ENCODE data around the gene DUS1L.

Gene DUS1L

GRCh38 chr17:82030470-82031302 is 34.9 kb downstream of the DUS1L start:
- H3K4me3 ChIP-seq (ENCODE audit: low read length): peak overlapping the region; percentile 75

GRCh38 chr17:82029990-82030469 is 35.6 kb downstream of the DUS1L start:
- Histone ChIP-seq H3K4me1 (ENCODE audit: control insufficient read depth, insufficient read depth, low read length) (peaks cover 7% of the 10 kb centered on the region), H3K9ac (ENCODE audit: low read length) (peak overlapping the region; percentile 42), H3K27me3 (replicated peaks; ENCODE audit: control insufficient read depth, insufficient read depth, low read length) (no peaks in the 10 kb centered on the region), H3K4me3 (ENCODE audit: low read length) (peak overlapping the region; percentile 75), H3K36me3 (ENCODE audit: control insufficient read depth, insufficient read depth, low read length, severe bottlenecking) (no peaks in the 10 kb centered on the region), H3K9me3 (ENCODE audit: control insufficient read depth, low read length) (no peaks in the 10 kb centered on the region)
- DNase-seq (ENCODE audit: low read depth): no peak

More at GRCh38 chr17:82030470-82031302, 34.9 kb downstream of the DUS1L start:
- Histone ChIP-seq H3K4me1 (ENCODE audit: control insufficient read depth, insufficient read depth, low read length) (peaks cover 7% of the 10 kb centered on the region), H3K9ac (ENCODE audit: low read length) (peak overlapping the region; percentile 78), H3K27me3 (replicated peaks; ENCODE audit: control insufficient read depth, insufficient read depth, low read length) (no peaks in the 10 kb centered on the region), H3K36me3 (ENCODE audit: control insufficient read depth, insufficient read depth, low read length, severe bottlenecking) (no peaks in the 10 kb centered on the region), H3K9me3 (ENCODE audit: control insufficient read depth, low read length) (no peaks in the 10 kb centered on the region)
- peak; percentile 92 for DNase-seq (ENCODE audit: low read depth)

- no peak overlapping the region for H3K9ac ChIP-seq (ENCODE audit: low read length)
- H3K4me1 ChIP-seq (ENCODE audit: control insufficient read depth, insufficient read depth, low read length): peaks cover 7% of the 10 kb centered on the region
- no peak overlapping the region for H3K4me3 ChIP-seq (ENCODE audit: low read length)
Observed at GRCh38 chr17:82029391-82029790, 36.2 kb downstream of the DUS1L start.

GRCh38 chr17:82028966-82029365 is 36.6 kb downstream of the DUS1L start:
- no peaks in the 10 kb centered on the region for H3K9me3 ChIP-seq (ENCODE audit: control insufficient read depth, low read length)
- no peak overlapping the region for H3K9ac ChIP-seq (ENCODE audit: low read length)
- no peak for DNase-seq (ENCODE audit: low read depth)

More at GRCh38 chr17:82029391-82029790, 36.2 kb downstream of the DUS1L start:
- Histone ChIP-seq H3K9me3 (ENCODE audit: control insufficient read depth, low read length) (no peaks in the 10 kb centered on the region), H3K36me3 (ENCODE audit: control insufficient read depth, insufficient read depth, low read length, severe bottlenecking) (no peaks in the 10 kb centered on the region), H3K27me3 (replicated peaks; ENCODE audit: control insufficient read depth, insufficient read depth, low read length) (no peaks in the 10 kb centered on the region)
- no peak for DNase-seq (ENCODE audit: low read depth)

GRCh38 chr17:82028246-82028645 is 37.4 kb downstream of the DUS1L start:
- no peak for DNase-seq (ENCODE audit: low read depth)
- Histone ChIP-seq H3K9ac (ENCODE audit: low read length) (no peak overlapping the region), H3K4me3 (ENCODE audit: low read length) (no peak overlapping the region), H3K9me3 (ENCODE audit: control insufficient read depth, low read length) (no peaks in the 10 kb centered on the region), H3K27me3 (replicated peaks; ENCODE audit: control insufficient read depth, insufficient read depth, low read length) (no peaks in the 10 kb centered on the region), H3K36me3 (ENCODE audit: control insufficient read depth, insufficient read depth, low read length, severe bottlenecking) (no peaks in the 10 kb centered on the region), H3K4me1 (ENCODE audit: control insufficient read depth, insufficient read depth, low read length) (peaks cover 14% of the 10 kb centered on the region)

More at GRCh38 chr17:82028966-82029365, 36.6 kb downstream of the DUS1L start:
- Histone ChIP-seq H3K36me3 (ENCODE audit: control insufficient read depth, insufficient read depth, low read length, severe bottlenecking) (no peaks in the 10 kb centered on the region), H3K4me3 (ENCODE audit: low read length) (no peak overlapping the region), H3K4me1 (ENCODE audit: control insufficient read depth, insufficient read depth, low read length) (peaks cover 9% of the 10 kb centered on the region), H3K27me3 (replicated peaks; ENCODE audit: control insufficient read depth, insufficient read depth, low read length) (no peaks in the 10 kb centered on the region)

- Histone ChIP-seq H3K27me3 (replicated peaks; ENCODE audit: control insufficient read depth, insufficient read depth, low read length) (no peaks in the 10 kb centered on the region), H3K9ac (ENCODE audit: low read length) (no peak overlapping the region), H3K36me3 (ENCODE audit: control insufficient read depth, insufficient read depth, low read length, severe bottlenecking) (no peaks in the 10 kb centered on the region), H3K9me3 (ENCODE audit: control insufficient read depth, low read length) (no peaks in the 10 kb centered on the region), H3K4me3 (ENCODE audit: low read length) (no peak overlapping the region), H3K4me1 (ENCODE audit: control insufficient read depth, insufficient read depth, low read length) (peaks cover 25% of the 10 kb centered on the region)
- no peak for DNase-seq (ENCODE audit: low read depth)
Observed at GRCh38 chr17:82025401-82026107, 40.0 kb downstream of the DUS1L start.

GRCh38 chr17:82024859-82025258 is 40.7 kb downstream of the DUS1L start:
- H3K27me3 ChIP-seq (replicated peaks; ENCODE audit: control insufficient read depth, insufficient read depth, low read length): no peaks in the 10 kb centered on the region
- no peak overlapping the region for H3K9ac ChIP-seq (ENCODE audit: low read length)
- H3K36me3 ChIP-seq (ENCODE audit: control insufficient read depth, insufficient read depth, low read length, severe bottlenecking): no peaks in the 10 kb centered on the region
- H3K9me3 ChIP-seq (ENCODE audit: control insufficient read depth, low read length): no peaks in the 10 kb centered on the region
- no peak overlapping the region for H3K4me3 ChIP-seq (ENCODE audit: low read length)
- H3K4me1 ChIP-seq (ENCODE audit: control insufficient read depth, insufficient read depth, low read length): peaks cover 21% of the 10 kb centered on the region
- DNase-seq (ENCODE audit: low read depth): no peak

- H3K27me3 ChIP-seq (replicated peaks; ENCODE audit: control insufficient read depth, insufficient read depth, low read length): no peaks in the 10 kb centered on the region
- H3K9me3 ChIP-seq (ENCODE audit: control insufficient read depth, low read length): no peaks in the 10 kb centered on the region
- H3K36me3 ChIP-seq (ENCODE audit: control insufficient read depth, insufficient read depth, low read length, severe bottlenecking): no peaks in the 10 kb centered on the region
- no peak for DNase-seq (ENCODE audit: low read depth)
- H3K9ac ChIP-seq (ENCODE audit: low read length): peak overlapping the region; percentile 84
- peaks cover 18% of the 10 kb centered on the region for H3K4me1 ChIP-seq (ENCODE audit: control insufficient read depth, insufficient read depth, low read length)
- peak overlapping the region; percentile 84 for H3K4me3 ChIP-seq (ENCODE audit: low read length)
Observed at GRCh38 chr17:82023447-82024241, 42.0 kb downstream of the DUS1L start.

GRCh38 chr17:82022981-82023446 is 42.6 kb downstream of the DUS1L start, which contains the start of gene LRRC45:
Gene LRRC45 (plus strand): TSS chr17:82023305. CDS start chr17:82023644, 339 bp downstream.
- H3K9ac ChIP-seq (ENCODE audit: low read length): peak within 1 kb of the TSS; percentile 84
- H3K4me1 ChIP-seq (ENCODE audit: control insufficient read depth, insufficient read depth, low read length): peaks cover 18% of the 10 kb centered on the region
- no peaks in the 10 kb centered on the region for H3K9me3 ChIP-seq (ENCODE audit: control insufficient read depth, low read length)
- DNase-seq (ENCODE audit: low read depth): peak; percentile 100
- H3K36me3 ChIP-seq (ENCODE audit: control insufficient read depth, insufficient read depth, low read length, severe bottlenecking): no peaks in the 10 kb centered on the region
- peak within 1 kb of the TSS; percentile 91 for H3K4me3 ChIP-seq (ENCODE audit: low read length)
- H3K27me3 ChIP-seq (replicated peaks; ENCODE audit: control insufficient read depth, insufficient read depth, low read length): no peaks in the 10 kb centered on the region

GRCh38 chr17:82022310-82022980 is 43.2 kb downstream of the DUS1L start, which contains the start of gene CENPX:
Gene CENPX (minus strand): TSS chr17:82022878. CDS start chr17:82022861, 17 bp downstream.
- Histone ChIP-seq H3K4me1 (ENCODE audit: control insufficient read depth, insufficient read depth, low read length) (peaks cover 18% of the 10 kb centered on the region), H3K27me3 (replicated peaks; ENCODE audit: control insufficient read depth, insufficient read depth, low read length) (no peaks in the 10 kb centered on the region), H3K36me3 (ENCODE audit: control insufficient read depth, insufficient read depth, low read length, severe bottlenecking) (no peaks in the 10 kb centered on the region), H3K9me3 (ENCODE audit: control insufficient read depth, low read length) (no peaks in the 10 kb centered on the region), H3K9ac (ENCODE audit: low read length) (peak within 1 kb of the TSS; percentile 84), H3K4me3 (ENCODE audit: low read length) (peak within 1 kb of the TSS; percentile 91)
- peak; percentile 17 for DNase-seq (ENCODE audit: low read depth)

Data from adipocyte (in vitro differentiated cells).